Memory B cell (primary cell): Measurements from ENCODE around the gene MRPL53.
"Not testable (repeated sequence)": the region's sequence is repeated elsewhere in the genome, so short reads cannot be mapped to it uniquely, and the experiment has no call there.

Experiments used
- ATAC-seq: fragments of 150-1000 bp; cut with Tn5 transposase; 2 replicates; pipeline ENCODE4 v1.10.0; 2021; ENCODE audit warnings: low read depth, mild to moderate bottlenecking, moderate library complexity
- DNase-seq, 2 donors: peaks; one replicate each; pipeline ENCODE4 v3.0.0; 2022; ENCODE audit warnings: low spot score in 2 of 2
- H3K27ac Mint-ChIP-seq: one replicate; pipeline ENCODE4 v1.8.0; 2022; ENCODE audit warnings: mild to moderate bottlenecking, moderate library complexity, mixed read lengths
- H3K27me3 Mint-ChIP-seq: one replicate; pipeline ENCODE4 v1.8.0; 2022; ENCODE audit warnings: mixed read lengths
- H3K36me3 Mint-ChIP-seq: one replicate; pipeline ENCODE4 v1.8.0; 2022; ENCODE audit warnings: mild to moderate bottlenecking, mixed read lengths
- H3K4me1 Mint-ChIP-seq: one replicate; pipeline ENCODE4 v1.8.0; 2022; ENCODE audit warnings: mixed read lengths
- H3K4me3 Mint-ChIP-seq: one replicate; pipeline ENCODE4 v1.8.0; 2022; ENCODE audit warnings: mild to moderate bottlenecking, moderate library complexity, mixed read lengths
- H3K9me3 Mint-ChIP-seq: one replicate; pipeline ENCODE4 v1.8.0; 2022; ENCODE audit warnings: mixed read lengths

The MRPL53 gene

GRCh38 chr2:74497777-74498499, 25.5 kb upstream of the MRPL53 start:
- ATAC-seq, result peak; percentile 28
- DNase-seq, result no peak
- Mint-ChIP-seq H3K9me3 (no peaks in the 10 kb centered on the region), H3K4me1 (peaks cover 13% of the 10 kb centered on the region), H3K36me3 (peaks cover 12% of the 10 kb centered on the region), H3K27me3 (peaks cover 19% of the 10 kb centered on the region), H3K4me3 (peak overlapping the region; percentile 82), H3K27ac (peak overlapping the region; percentile 17)

DNA sequence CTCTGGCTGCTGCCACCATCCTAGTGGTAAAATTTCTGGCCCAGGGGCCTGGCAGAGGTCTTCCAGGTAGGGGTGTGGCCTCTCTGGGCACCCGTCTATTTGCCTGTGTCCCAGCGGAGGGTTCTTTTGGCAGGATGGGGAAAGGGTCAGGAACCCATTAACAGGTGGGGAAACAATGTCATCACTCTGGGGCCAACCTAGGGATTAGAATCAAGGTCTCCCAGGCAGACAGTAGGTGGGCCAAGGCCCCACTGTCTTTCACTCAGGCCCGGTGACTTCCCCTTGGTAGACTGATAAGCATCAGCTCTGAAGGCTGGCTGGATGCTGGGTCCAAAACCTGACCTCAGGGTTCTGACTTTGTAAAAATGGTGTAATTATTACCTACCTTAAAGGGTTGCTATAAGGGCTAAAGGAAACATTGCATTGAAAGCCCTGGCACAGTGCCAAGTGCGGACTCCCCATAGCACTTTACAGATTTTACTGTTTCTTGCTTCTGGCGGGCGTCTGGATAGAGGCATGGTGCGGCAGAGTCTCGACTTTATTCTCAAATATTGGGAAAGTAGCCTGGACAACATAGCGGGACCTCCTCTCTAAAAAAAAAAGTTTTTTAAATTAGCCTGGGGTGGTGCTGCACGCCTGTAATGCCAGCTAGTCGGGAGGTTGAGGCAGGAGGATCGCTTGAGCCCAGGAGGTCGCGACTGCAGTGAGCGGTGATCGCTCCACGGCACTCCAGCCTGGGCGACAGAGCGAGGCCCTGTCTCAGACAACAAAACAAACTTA, 24.7 kb upstream of the MRPL53 start:
- ATAC-seq (no peak), DNase-seq (no peak)
- Mint-ChIP-seq H3K36me3 (peaks cover 17% of the 10 kb centered on the region), H3K4me3 (peak overlapping the region; percentile 82), H3K4me1 (peaks cover 13% of the 10 kb centered on the region), H3K27ac (no peak overlapping the region), H3K27me3 (peaks cover 17% of the 10 kb centered on the region), H3K9me3 (no peaks in the 10 kb centered on the region)

DNA sequence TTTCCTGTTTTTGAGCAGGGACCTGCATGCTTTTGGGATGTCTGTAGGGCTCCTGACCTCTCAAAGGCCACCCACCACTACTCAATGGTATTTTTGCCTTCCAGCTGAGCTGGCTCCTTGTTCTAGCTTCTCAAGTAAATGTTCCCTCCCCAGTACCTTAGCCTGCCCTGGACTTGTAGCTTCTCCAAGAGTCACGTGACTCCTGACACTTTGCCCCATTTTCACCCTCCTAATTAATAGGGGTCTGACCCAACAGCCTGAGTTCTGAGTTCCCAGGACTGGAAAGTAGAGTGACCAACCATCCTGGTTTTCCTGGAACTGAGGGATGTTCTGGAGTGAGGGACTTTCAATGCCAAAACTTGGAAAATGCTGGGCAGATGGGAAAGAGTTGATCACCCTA, 23.0 kb upstream of the MRPL53 start:
- DNase-seq (no peak), ATAC-seq (no peak)
- Mint-ChIP-seq H3K27me3 (peaks cover 12% of the 10 kb centered on the region), H3K4me1 (peaks cover 10% of the 10 kb centered on the region), H3K27ac (no peak overlapping the region), H3K36me3 (peaks cover 28% of the 10 kb centered on the region), H3K4me3 (no peak overlapping the region), H3K9me3 (no peaks in the 10 kb centered on the region)

DNA sequence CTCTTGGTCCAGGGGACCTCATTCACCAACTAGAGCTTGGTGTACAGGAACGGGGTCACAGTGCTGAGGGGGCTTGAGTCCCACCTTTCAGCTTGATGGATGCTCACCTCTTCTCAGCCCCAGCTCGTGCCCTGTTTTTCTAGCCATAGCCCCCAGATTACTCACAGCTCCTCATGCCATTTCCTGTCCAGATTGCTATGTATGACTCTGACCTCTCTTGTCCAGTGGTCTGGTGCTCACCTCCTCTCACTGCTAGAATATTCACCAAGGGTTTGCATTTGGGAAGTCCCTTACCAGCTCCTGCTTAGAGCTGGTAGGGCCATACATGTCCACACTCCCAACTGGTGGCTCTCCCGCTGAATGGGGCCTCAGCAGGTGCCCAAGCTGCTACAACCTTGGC, 21.1 kb upstream of the MRPL53 start:
- no peak for DNase-seq
- Mint-ChIP-seq H3K4me1 (peaks cover 6% of the 10 kb centered on the region), H3K9me3 (no peaks in the 10 kb centered on the region), H3K36me3 (peaks cover 39% of the 10 kb centered on the region), H3K27me3 (peaks cover 3% of the 10 kb centered on the region), H3K27ac (peak overlapping the region; percentile 56), H3K4me3 (no peak overlapping the region)
- no peak for ATAC-seq

DNA sequence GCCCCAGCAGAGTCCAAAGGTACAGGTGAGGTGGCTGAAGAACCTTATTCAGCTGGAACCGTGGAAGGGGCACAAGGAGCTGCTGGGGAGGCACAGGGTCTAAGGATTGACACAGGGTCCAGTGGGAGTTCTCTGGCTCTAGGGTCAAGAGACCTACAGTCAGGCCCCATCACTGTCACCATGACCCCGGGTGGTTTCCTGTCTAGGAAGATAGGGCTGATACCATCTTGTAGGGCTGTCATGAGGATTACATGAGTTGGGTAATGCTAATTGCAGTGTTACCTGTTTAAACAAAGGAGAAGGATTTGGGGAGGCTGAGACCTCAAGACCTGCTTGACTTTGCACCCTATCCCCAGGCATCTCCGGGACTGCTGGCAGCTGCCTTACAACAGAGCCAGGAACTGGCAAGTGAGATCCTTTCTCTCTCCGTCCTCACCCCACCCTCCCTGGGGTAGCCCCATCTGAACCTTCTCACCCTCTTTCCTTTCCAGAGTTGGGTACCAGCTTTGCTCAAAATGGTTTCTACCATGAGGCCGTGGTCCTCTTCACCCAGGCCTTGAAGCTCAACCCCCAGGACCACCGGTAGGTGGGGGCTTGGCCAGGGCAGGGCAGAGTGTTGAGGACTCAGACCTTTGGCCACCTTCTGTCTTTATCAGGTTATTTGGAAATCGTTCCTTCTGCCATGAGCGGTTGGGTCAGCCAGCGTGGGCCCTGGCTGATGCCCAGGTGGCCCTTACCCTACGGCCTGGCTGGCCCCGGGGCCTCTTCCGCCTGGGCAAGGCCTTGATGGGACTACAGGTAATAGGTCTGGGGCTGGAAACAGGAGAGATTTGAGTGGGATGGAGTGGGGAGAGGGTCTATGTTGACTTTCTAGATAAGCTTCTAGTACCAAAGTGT, 19.4 kb upstream of the MRPL53 start:
- no peak for ATAC-seq
- H3K27ac Mint-ChIP-seq, result no peak overlapping the region
- peaks cover 3% of the 10 kb centered on the region for H3K4me1 Mint-ChIP-seq
- peaks cover 40% of the 10 kb centered on the region for H3K36me3 Mint-ChIP-seq
- no peak overlapping the region for H3K4me3 Mint-ChIP-seq
- H3K9me3 Mint-ChIP-seq, result no peaks in the 10 kb centered on the region
- DNase-seq, result no peak
- no peaks in the 10 kb centered on the region for H3K27me3 Mint-ChIP-seq

- ATAC-seq (no peak), DNase-seq (no peak)
- Mint-ChIP-seq H3K4me3 (no peak overlapping the region), H3K27me3 (no peaks in the 10 kb centered on the region), H3K36me3 (peaks cover 46% of the 10 kb centered on the region), H3K4me1 (peaks cover 8% of the 10 kb centered on the region), H3K9me3 (no peaks in the 10 kb centered on the region), H3K27ac (no peak overlapping the region)
Measured at GRCh38 chr2:74489906-74490305, 17.4 kb upstream of the MRPL53 start.

DNA sequence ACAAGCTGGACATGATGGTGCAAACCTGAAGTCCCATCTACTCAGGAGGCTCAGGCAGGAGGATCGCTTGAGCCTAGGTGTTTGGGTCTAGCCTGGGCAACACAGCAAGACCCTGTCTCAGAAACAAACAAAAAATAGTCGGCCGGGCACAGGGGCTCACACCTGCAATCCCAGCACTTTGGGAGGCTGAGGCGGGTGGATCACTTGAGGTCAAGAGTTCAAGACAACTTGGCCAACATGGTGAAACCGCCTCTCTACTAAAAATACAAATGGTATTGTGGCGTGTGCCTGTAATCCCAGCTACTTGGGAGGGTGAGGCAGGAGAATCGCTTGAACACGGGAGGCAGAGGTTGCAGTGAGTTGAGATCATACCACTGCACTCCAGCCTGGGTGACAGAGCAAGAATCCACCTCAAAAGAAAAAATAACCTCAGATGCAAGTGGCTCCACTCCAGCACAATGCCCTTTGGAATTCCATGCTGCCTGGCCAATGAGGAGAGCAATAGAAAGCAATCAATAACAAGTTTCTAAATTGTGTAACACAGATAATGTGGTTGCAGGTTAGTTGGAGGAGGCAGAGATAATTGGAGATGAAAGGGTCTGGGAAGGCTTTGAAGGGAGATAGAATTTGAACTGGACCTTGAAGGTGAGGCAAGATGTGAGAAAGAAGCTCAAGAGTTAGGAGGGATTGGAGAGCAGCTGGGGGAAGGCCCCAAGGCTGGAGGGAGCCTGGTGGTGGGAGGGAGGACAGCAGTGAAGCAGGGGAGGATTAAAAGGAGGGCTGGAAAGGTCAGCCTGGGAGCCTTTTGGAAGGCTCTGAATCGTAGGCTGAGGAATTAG, 16.4 kb upstream of the MRPL53 start:
- Mint-ChIP-seq H3K27ac (no peak overlapping the region), H3K4me1 (peaks cover 8% of the 10 kb centered on the region), H3K27me3 (no peaks in the 10 kb centered on the region), H3K36me3 (peaks cover 40% of the 10 kb centered on the region), H3K9me3 (no peaks in the 10 kb centered on the region), H3K4me3 (no peak overlapping the region)
- no peak for DNase-seq
- no peak for ATAC-seq

GRCh38 chr2:74486141-74486540, 13.7 kb upstream of the MRPL53 start:
- Mint-ChIP-seq H3K36me3 (peaks cover 22% of the 10 kb centered on the region), H3K4me3 (no peak overlapping the region), H3K9me3 (no peaks in the 10 kb centered on the region), H3K27me3 (no peaks in the 10 kb centered on the region), H3K27ac (no peak overlapping the region), H3K4me1 (peaks cover 14% of the 10 kb centered on the region)
- no peak for ATAC-seq
- DNase-seq, result no peak

GRCh38 chr2:74483675-74484164, 11.2 kb upstream of the MRPL53 start:
- H3K36me3 Mint-ChIP-seq, result peaks cover 11% of the 10 kb centered on the region
- peak overlapping the region; percentile 92 for H3K27ac Mint-ChIP-seq
- not testable (repeated sequence) for DNase-seq, ATAC-seq, H3K27me3 Mint-ChIP-seq, H3K9me3 Mint-ChIP-seq
- peaks cover 18% of the 10 kb centered on the region for H3K4me1 Mint-ChIP-seq
- H3K4me3 Mint-ChIP-seq, result peak overlapping the region; percentile 99

- peaks cover 18% of the 10 kb centered on the region for H3K4me1 Mint-ChIP-seq
- no peaks in the 10 kb centered on the region for H3K9me3 Mint-ChIP-seq
- DNase-seq (peak; percentile 90 to 91), ATAC-seq (peak; percentile 93)
- no peaks in the 10 kb centered on the region for H3K27me3 Mint-ChIP-seq
- peak within 1 kb of the TSS; percentile 99 for H3K4me3 Mint-ChIP-seq
- H3K27ac Mint-ChIP-seq, result peak within 1 kb of the TSS; percentile 92
- H3K36me3 Mint-ChIP-seq, result peaks cover 11% of the 10 kb centered on the region
Measured at GRCh38 chr2:74482801-74483674, 10.6 kb upstream of the MRPL53 start, which contains the start of the genes CCDC142 and TTC31. TSS of gene CCDC142 (minus strand) at chr2:74482998. CDS start at chr2:74482837, 161 bp downstream. TSS of gene TTC31 (plus strand) at chr2:74483081. CDS start at chr2:74483096, 15 bp downstream.

GRCh38 chr2:74481961-74482800, 9.7 kb upstream of the MRPL53 start:
- no peaks in the 10 kb centered on the region for H3K9me3 Mint-ChIP-seq
- ATAC-seq (peak; percentile 43), DNase-seq (peak in 1 of 2 donors; percentile 13)
- peaks cover 15% of the 10 kb centered on the region for H3K36me3 Mint-ChIP-seq
- no peaks in the 10 kb centered on the region for H3K27me3 Mint-ChIP-seq
- peaks cover 21% of the 10 kb centered on the region for H3K4me1 Mint-ChIP-seq
- peak overlapping the region; percentile 92 for H3K27ac Mint-ChIP-seq
- H3K4me3 Mint-ChIP-seq, result peak overlapping the region; percentile 99
